ENCODE results near the gene ABHD2.

- TF ChIP-seq CTCF (IDR thresholded peaks at IDR 0.05; ENCODE audit: low read depth, low read length, poor library complexity, severe bottlenecking) = no peak
- no peak for TF ChIP-seq EZH2phosphoT487 (IDR thresholded peaks at IDR 0.05; ENCODE audit: borderline replicate concordance, low read length)
Observed at GRCh38 chr15:89099968-89100367, 11.7 kb downstream of the ABHD2 start.

Data from DOHH2 (cell line).